Measurements from ENCODE around the gene DNAJC22.

Gene DNAJC22

DNA sequence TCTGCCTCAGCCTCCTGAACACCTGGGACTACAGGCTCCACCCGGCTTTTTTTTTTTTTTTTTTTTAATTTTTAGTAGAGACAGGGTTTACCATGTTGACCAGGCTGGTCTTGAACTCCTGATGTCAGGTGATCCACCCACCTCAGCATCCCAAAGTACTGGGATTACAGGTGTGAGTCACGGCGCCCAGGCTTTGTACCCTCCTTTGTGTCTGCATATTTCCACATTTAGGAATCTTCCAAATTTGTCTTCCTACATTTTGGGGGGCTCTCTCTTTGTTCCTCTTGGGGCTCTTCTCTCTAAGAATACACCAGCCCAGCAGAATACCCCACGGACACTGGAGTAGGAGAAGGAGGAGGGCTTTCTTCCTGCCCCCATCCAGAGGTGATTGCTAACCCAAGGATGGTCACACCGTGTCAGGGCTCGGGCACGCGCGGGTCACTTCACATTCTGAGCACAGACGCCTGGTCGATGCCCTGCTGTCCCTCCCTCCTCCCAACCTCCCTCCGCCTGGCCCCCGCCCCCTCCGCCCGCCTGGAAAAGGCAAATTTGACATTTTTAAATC lies 2.1 kb upstream of the DNAJC22 start:
- H3K4me2 ChIP-seq (ENCODE audit: low read length) = peak overlapping the region; percentile 73
- no peaks in the 10 kb centered on the region for H3K79me2 ChIP-seq
- no peak overlapping the region for H3K27ac ChIP-seq
- H2AFZ ChIP-seq = peak overlapping the region; percentile 85
- no peak overlapping the region for H3K9ac ChIP-seq
- H3K36me3 ChIP-seq (ENCODE audit: control insufficient read depth, insufficient read depth, low read length) = no peaks in the 10 kb centered on the region
- TF ChIP-seq CTCF (IDR thresholded peaks at IDR 0.05) = no peak
- no peaks in the 10 kb centered on the region for H3K9me3 ChIP-seq (ENCODE audit: control insufficient read depth, low read length)
- H3K4me1 ChIP-seq = peaks cover 28% of the 10 kb centered on the region
- no peaks in the 10 kb centered on the region for H3K27me3 ChIP-seq (ENCODE audit: control insufficient read depth, insufficient read depth, low read length)
- H3K4me3 ChIP-seq (ENCODE audit: low read depth, low read length) = peak overlapping the region; percentile 50

- peaks cover 28% of the 10 kb centered on the region for H3K4me1 ChIP-seq
- no peak overlapping the region for H3K27ac ChIP-seq
- no peak overlapping the region for H3K9ac ChIP-seq
- H3K4me2 ChIP-seq (ENCODE audit: low read length) = peak overlapping the region; percentile 73
- H3K4me3 ChIP-seq (ENCODE audit: low read depth, low read length) = peak overlapping the region; percentile 50
- H3K9me3 ChIP-seq (ENCODE audit: control insufficient read depth, low read length) = no peaks in the 10 kb centered on the region
- no peak for TF ChIP-seq CTCF (IDR thresholded peaks at IDR 0.05)
- no peaks in the 10 kb centered on the region for H3K79me2 ChIP-seq
- peak overlapping the region; percentile 85 for H2AFZ ChIP-seq
- H3K27me3 ChIP-seq (ENCODE audit: control insufficient read depth, insufficient read depth, low read length) = no peaks in the 10 kb centered on the region
- no peaks in the 10 kb centered on the region for H3K36me3 ChIP-seq (ENCODE audit: control insufficient read depth, insufficient read depth, low read length)
Observed at GRCh38 chr12:49345051-49345824, 1.4 kb upstream of the DNAJC22 start.

DNA sequence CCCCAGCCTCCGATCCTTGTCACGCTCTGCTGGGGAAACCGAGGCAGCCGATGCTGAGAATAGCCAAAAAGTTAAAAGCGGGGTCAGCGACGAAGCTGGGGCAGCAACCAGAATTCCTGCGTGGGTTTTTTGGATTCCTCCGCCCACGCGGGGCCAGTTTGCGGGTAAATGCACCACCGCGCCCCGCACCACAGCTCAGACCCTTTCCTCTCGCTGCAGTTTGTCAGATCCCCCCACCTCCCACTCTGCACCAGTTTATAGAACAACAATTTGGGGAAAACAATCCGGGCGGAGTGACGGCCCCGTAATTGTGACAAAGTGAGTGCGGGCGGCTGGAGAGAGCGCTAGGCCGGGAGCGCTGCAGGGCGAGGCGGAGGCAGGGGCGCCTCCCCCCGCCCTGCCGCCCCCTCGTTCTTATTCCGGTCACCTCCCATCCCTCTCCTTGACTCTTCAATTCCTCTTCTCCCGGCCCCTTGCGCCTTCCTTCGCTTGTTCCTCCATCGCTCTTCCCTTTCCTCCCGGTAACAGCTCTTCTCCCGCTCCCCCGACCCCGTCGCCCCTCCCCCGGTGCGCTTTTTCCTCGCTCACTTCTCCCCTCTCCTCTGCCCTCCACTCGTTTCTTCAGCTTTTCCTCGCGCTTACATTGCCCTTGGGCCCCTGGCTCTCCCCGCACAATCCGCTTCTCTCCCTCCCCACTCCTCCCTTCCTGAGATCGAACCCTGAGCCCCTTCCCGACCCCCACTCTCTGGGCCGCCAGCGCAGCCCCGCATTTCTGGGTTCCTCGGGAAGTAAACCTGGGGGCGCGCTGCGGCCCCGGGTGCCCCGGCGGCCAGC lies 646 bp upstream of the DNAJC22 start:
- Histone ChIP-seq H3K4me3 (ENCODE audit: low read depth, low read length) (peak overlapping the region; percentile 33), H3K4me1 (peaks cover 28% of the 10 kb centered on the region)

More for the DNA sequence above, 646 bp upstream of the DNAJC22 start:
- no peak overlapping the region for H3K9ac ChIP-seq
- no peak overlapping the region for H3K27ac ChIP-seq
- H3K79me2 ChIP-seq = no peaks in the 10 kb centered on the region
- H3K9me3 ChIP-seq (ENCODE audit: control insufficient read depth, low read length) = no peaks in the 10 kb centered on the region
- H3K36me3 ChIP-seq (ENCODE audit: control insufficient read depth, insufficient read depth, low read length) = no peaks in the 10 kb centered on the region
- TF ChIP-seq CTCF (IDR thresholded peaks at IDR 0.05) = no peak
- H3K27me3 ChIP-seq (ENCODE audit: control insufficient read depth, insufficient read depth, low read length) = no peaks in the 10 kb centered on the region
- peak overlapping the region; percentile 59 for H3K4me2 ChIP-seq (ENCODE audit: low read length)
- peak overlapping the region; percentile 44 for H2AFZ ChIP-seq
